Prostate gland (tissue), 2 donors: ENCODE measurements around the gene KRTAP4-7. TPM values are rescaled to one million over a fixed set of nuclear protein-coding genes. Genes with fewer than 3 reads are reported as not detected.
"Not testable (repeated sequence)": the region's sequence is repeated elsewhere in the genome, so short reads cannot be mapped to it uniquely, and the experiment has no call there.

Source experiments
- DNase-seq: peaks from one replicate; pipeline ENCODE4 v3.0.0-alpha.2; 2019; ENCODE audit warnings: low spot score
- H3K27ac ChIP-seq, 2 donors: fragments of 200-600 bp; sonication (generic); 2 replicates each; pipeline ENCODE4 v1.5.1; 2017 to 2019
- H3K27me3 ChIP-seq: fragments of 200-600 bp; sonication (generic); replicated peaks from 2 replicates; pipeline ENCODE4 v1.5.1; 2019; ENCODE audit not compliant: insufficient read depth
- H3K36me3 ChIP-seq, 2 donors: fragments of 200-600 bp; sonication (generic); 1 replicate in 1 of 2; 2 replicates in 1 of 2; pipeline versions ENCODE4 v1.5.1 to v1.8.1; 2017 to 2019
- H3K4me1 ChIP-seq: fragments of 200-600 bp; sonication (generic); replicated peaks from 2 replicates; pipeline ENCODE4 v1.5.1; 2019
- H3K4me3 ChIP-seq, 2 donors: fragments of 200-600 bp; sonication (generic); 2 replicates each; pipeline ENCODE4 v1.5.1; 2017 to 2019
- H3K9me3 ChIP-seq: fragments of 200-600 bp; sonication (generic); 2 replicates; pipeline ENCODE4 v1.5.1; 2017
- CTCF ChIP-seq, 4 experiments: fragments of 200-600 bp in 2 of 4; fragments of 450-650 bp in 2 of 4; sonication (generic) in 2 of 4; IDR thresholded peaks; 1 replicate in 3 of 4; 2 replicates in 1 of 4; pipeline ENCODE4 v1.5.1; 2016 to 2019; ENCODE audit warnings: antibody characterized with exemption in 4 of 4, mild to moderate bottlenecking in 2 of 4, moderate library complexity in 2 of 4
- POLR2A ChIP-seq: fragments of 450-650 bp; IDR thresholded peaks from one replicate; pipeline ENCODE4 v1.6.1; 2016; ENCODE audit warnings: antibody characterized with exemption, mild to moderate bottlenecking
- POLR2AphosphoS5 ChIP-seq: sonication (generic); formaldehyde crosslinking; IDR thresholded peaks from one replicate; pipeline ENCODE4 v1.6.1; 2017; ENCODE audit warnings: antibody characterized with exemption
- WGBS: methylation state at CpG from one replicate; pipeline ENCODE4 v1.1.5; 2018; 5-methylcytosine and 5-hydroxymethylcytosine counted together
- intact Hi-C: fragments of 100-400 bp; cut with DNase I; formaldehyde crosslinking; loops from one replicate; pipeline ENCODE4 v1.14.2; 2022
- total RNA-seq, 2 donors: library from RNA; depleted of rRNA; stranded (reverse); fragments of >200 nt; gene quantifications; one replicate each; pipeline ENCODE4 v1.1.0, GENCODE V29; 2016

Gene KRTAP4-7
- total RNA-seq, 2 donors from 2014 or later, result not detected

GRCh38 chr17:41063449-41063848 lies 20.5 kb upstream of the KRTAP4-7 start:
- TF ChIP-seq CTCF (IDR thresholded peaks at IDR 0.05) (no peak), POLR2AphosphoS5 (no peak), POLR2A (no peak)
- Histone ChIP-seq H3K27ac (no peak overlapping the region), H3K4me3 (no peak overlapping the region), H3K4me1 (no peaks in the 10 kb centered on the region), H3K27me3 (no peaks in the 10 kb centered on the region), H3K36me3 (no peaks in the 10 kb centered on the region), H3K9me3 (no peaks in the 10 kb centered on the region)
- intact Hi-C loops, result no loop called here
- no peak for DNase-seq
- 50% methylated on average over 4 of the region's 4 CpGs for WGBS

DNA sequence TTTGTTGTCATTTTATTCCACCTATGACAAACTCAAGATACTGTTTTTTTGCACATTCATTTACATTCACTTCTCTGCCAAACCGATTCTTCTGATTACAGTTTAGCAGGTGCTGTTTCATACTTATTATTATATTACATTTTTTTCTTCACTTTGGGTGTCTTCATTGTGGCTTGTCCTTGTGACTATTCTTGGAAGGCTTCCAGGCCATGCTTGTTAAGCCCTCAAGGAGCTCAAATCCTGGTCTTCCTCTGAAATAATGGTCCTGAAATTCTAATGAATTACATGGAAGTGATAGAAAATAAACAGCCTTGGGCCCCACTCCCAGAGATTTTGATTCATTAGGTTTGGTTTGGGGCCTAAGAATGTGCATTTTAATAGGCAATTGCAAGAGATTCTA lies 19.6 kb upstream of the KRTAP4-7 start:
- Histone ChIP-seq H3K4me3 (no peak overlapping the region), H3K27ac (no peak overlapping the region), H3K9me3 (no peaks in the 10 kb centered on the region), H3K36me3 (no peaks in the 10 kb centered on the region), H3K27me3 (no peaks in the 10 kb centered on the region), H3K4me1 (no peaks in the 10 kb centered on the region)
- intact Hi-C loops, result no loop called here
- DNase-seq, result no peak
- 94% methylated on average over 1 of the region's 1 CpG for WGBS
- TF ChIP-seq POLR2A, result no peak
- no peak for TF ChIP-seq CTCF (IDR thresholded peaks at IDR 0.05)

DNA sequence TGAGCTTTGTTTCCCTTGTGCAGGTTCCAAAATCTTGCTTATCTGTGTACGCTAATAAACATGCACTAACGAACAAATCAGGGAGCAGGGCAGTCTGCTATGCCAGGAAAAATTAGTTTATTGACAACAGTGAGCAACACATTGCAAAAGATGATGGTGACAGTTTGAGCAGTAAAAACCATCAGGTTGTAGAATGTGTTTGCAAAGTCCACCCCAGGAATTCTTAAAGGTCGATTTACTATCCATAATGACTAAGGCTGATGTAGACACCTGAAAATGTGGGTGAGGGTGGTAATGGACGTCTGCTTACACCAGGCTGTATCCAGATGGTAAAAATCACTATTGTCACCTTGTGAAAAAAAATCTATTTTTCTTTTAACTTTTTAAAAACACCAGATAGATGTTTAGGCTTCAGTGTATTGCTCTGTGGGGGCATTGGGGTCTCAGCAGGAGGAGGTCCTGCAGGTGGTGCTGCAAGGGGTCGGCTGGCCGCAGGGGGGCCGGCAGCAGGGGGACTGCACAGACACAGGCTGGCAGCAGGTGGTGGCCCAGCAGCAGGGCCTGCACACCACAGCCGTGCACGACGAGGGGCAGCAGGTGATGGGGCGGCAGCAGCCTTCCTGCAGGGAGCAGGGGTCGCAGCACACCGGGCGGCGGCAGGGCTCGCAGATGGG lies 18.8 kb upstream of the KRTAP4-7 start:
- H3K36me3 ChIP-seq, H3K27ac ChIP-seq, H3K9me3 ChIP-seq, H3K4me1 ChIP-seq, H3K27me3 ChIP-seq, intact Hi-C loops, DNase-seq, H3K4me3 ChIP-seq: not testable (repeated sequence)
- WGBS, result 67% methylated on average over 8 of the region's 16 CpGs

DNA sequence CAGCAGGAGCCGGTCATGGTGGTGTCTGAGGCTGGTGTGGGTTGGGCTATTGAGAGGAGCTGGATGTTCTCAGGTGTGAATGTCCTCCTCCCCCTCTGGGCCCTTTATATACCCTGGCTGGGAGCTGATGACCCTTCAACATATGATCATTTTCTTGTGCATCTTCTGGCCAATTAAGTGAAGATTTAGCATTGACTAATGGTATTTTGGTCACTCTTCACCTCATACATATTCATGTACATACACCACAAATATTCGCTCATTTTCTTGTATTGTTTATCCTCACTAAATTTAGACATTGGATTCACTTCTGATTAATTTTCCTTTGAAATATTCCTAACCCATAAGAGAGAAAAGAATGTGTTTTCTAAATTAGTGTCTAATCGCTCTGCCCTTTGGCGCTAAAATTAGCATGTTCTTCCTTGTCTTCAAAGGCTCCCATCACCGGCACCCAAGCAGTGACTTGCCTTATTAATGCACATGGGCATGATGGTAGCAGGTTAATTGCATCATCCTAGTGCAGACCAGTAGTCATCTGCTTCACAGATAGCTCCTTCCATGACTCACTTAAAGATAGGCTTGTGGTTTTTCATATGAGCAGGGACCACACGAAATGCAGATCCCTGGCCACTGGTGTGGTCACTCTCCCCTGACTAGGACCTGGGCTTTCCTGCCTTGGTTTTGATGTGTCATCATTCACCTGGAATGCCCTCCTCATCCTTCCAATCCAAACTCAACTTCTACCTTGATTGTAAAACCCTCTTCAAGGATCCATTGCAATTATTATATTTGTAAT lies 17.9 kb upstream of the KRTAP4-7 start, which contains the start of gene KRTAP2-4:
Gene KRTAP2-4, minus strand, starts transcription at position 51 of the 796 bp plus-strand sequence. Its CDS starts 34 bp downstream, at position 17.
- TF ChIP-seq CTCF (IDR thresholded peaks at IDR 0.05) (no peak), POLR2AphosphoS5 (no peak), POLR2A (no peak)
- H3K4me3 ChIP-seq, result no peak within 1 kb of the TSS
- intact Hi-C loops, result no loop called here
- WGBS, result 91% methylated on average over 6 of the region's 6 CpGs
- DNase-seq, result no peak
- H3K27me3 ChIP-seq, result no peaks in the 10 kb centered on the region
- H3K36me3 ChIP-seq, result no peaks in the 10 kb centered on the region
- no peak within 1 kb of the TSS for H3K27ac ChIP-seq
- H3K9me3 ChIP-seq, result no peaks in the 10 kb centered on the region
- no peaks in the 10 kb centered on the region for H3K4me1 ChIP-seq

- Histone ChIP-seq H3K27ac (no peak overlapping the region), H3K4me1 (no peaks in the 10 kb centered on the region), H3K36me3 (no peaks in the 10 kb centered on the region), H3K27me3 (no peaks in the 10 kb centered on the region), H3K9me3 (no peaks in the 10 kb centered on the region), H3K4me3 (no peak overlapping the region)
- TF ChIP-seq POLR2A (no peak), CTCF (IDR thresholded peaks at IDR 0.05) (no peak)
- intact Hi-C loops, result no loop called here
- no peak for DNase-seq
These were observed 16.7 kb upstream of the KRTAP4-7 start for GRCh38 chr17:41067281-41067680.
